CD4-positive, alpha-beta T cell treated with Interleukin-21 for 1 hour (primary cell): ENCODE data around the gene KNDC1.
"Not testable (repeated sequence)": the region's sequence is repeated elsewhere in the genome, so short reads cannot be mapped to it uniquely, and the experiment has no call there.

Source experiments
- DNase-seq: peaks from one replicate; pipeline ENCODE4 v3.0.0-alpha.2; 2020

Gene KNDC1

DNA sequence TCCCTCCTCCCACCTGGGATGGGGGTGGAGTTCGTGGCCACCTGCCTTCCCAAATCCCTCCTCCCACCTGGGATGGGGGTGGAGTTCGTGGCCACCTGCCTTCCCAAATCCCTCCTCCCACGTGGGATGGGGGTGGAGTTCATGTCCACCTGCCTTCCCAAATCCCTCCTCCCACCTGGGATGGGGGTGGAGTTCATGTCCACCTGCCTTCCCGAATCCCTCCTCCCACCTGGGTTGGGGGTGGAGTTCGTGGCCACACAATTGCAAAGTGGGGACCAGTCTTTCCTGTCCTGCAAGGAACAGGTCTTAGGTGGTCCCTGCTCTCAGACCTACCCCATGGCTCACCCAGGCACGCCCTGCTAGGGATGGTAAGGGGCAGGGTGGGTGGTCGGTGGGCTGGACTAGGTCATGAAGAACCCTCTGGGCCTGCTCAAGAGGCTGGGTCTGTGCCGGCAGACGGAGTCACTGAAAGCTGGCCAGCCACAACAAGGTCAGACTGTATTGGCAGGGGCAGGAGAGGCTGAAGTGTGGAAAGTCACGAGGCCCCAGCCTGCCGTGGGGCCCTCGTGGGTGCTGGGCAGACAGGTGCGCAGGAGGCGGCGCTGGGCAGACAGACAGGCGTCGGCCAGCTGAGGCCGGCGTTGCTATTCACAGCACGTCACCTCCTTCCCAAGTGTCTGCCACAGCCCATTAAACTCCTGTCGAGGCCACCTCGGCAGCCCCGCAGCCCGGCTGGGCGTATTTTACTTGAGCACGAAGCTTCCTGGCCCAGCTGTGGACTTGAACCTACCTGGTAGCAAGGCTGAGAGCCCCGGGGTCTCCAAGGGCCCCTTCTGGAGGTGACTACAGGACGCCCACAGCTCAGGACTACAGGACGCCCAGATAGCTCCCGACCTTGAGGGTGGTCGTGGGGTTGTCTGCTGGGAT is 4.1 kb downstream of the KNDC1 start:
- DNase-seq = no peak

GRCh38 chr10:133164816-133165555 is 5.0 kb downstream of the KNDC1 start:
- DNase-seq = no peak

DNA sequence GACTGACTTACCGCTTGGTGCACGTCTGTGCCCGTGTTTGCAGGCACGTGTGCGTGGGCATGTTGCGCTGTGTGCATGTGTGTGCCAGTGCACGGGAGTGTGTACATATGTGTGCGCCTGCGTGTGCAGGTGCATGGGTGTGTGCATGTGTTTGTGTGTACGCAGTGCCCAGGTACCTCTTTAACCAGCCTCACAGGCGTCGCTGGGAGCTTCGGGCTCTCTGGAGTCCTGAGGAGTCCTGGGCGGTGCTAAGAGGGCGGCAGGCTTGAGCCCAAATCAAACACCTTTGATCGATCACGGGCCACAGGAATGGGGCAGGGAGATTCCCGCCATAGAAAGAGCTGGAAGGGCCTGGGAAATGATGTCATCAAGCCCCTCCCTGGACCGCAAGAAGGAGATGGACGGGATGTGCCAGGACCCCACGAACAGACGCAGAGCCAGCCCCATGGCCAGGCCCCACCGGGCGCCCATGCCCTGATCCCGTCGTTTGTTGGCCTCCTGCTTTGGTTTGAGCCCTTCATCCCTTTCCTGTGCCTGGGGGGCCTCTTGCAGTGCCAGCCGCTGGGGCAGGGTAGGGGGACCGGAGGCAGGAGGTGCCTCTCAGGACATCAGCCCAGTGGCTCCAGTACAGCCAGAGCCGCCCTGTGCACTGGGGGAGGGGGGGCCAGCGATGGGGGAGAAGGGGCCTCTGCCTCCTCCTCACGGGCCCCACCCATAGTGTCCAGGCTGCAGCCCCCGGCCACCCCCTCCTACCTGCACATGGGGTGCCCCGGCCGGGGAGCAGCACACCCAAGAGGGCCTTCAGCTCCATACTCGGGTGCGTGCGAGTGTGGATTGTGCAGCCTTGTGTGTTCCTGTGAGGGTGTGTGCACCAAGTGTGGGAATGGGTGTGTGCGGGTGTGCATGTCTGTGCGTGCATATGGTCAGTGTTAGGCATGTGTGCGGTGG is 5.8 kb downstream of the KNDC1 start:
- no peak for DNase-seq

- DNase-seq = no peak
Measured at GRCh38 chr10:133166504-133166827, 6.4 kb downstream of the KNDC1 start.

DNA sequence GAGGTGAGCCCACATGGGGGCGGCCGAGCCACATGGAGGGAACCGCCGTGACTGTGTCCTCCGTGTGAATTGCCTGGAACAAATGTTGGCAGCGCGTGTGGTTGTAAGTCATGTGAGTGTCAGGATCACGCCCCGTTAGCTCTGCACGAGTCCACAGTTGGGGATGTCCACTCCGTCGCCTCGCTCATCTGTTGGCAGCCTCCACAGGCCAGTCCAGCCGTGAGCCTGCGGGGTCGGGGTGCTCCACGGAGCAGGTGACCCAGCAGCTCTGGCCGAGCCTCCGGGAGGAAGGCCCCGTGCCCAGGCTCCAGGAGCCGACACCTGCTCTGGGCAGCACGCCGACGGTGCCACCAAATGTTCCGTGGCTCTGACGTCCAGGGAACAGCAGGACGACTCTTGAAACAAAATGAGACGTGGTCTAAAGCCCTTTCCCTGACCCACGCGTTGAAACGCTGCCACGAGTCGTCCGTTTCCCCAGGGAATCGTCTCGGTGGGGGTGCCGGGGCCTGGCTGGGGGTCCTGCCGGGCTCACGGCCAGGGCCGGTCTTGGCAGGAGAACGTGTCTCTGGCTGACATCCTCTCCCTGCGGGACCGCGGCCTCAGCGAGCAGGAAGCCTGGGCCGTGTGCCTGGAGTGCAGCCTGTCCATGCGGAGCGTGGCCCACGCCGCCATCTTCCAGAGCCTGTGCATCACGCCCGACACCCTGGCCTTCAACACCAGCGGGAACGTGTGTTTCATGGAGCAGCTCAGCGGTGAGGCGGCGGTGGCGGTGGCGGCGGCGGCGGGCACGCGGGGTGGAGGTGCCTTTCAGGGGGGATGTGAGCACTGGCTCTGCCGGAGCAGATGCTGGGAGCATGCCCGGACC is 7.0 kb downstream of the KNDC1 start:
- DNase-seq = no peak

DNA sequence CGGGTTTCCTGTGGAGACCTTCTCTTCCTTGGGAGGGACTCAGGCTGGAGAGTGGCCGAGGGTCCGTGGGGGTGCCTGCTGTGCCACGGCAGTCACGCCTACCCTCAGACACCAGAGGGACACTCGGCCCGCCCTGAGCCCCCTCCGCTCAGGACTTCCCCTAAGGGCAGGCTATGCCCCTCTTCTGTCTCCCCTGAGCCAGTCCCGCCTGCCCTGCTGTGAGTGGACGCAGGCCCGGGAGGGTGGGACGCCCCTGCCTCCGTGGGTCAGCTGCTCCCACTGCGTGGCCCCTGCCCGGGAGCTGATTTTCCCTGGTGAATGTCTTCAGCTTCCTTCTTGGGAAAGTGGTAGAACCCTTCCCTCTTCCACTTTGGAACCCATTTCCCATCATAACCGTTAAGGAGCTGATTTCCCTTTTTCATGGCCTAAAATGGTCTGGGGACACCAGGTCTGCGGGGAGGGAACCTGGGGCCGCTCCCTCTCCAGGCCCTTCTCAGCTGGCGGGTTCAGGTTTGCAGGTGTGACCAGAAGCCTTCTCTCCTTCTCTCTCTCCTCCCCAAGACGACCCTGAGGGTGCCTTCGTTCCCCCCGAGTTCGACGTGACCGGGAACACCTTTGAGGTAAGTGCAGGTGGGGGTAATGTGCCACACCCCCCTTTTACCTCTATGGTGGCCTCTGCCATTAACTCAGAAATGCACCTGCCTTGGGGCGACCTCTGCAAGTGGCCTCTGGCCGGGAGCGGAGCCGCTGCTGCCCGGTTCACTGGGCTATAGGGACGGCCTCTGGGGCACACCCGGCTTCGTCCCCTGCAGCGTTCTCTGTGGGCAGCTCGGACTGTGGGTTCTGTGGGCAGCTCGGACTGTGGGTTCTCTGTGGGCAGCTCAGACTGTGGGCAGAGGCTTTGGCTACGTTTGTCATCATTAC is 7.9 kb downstream of the KNDC1 start:
- DNase-seq = no peak

DNA sequence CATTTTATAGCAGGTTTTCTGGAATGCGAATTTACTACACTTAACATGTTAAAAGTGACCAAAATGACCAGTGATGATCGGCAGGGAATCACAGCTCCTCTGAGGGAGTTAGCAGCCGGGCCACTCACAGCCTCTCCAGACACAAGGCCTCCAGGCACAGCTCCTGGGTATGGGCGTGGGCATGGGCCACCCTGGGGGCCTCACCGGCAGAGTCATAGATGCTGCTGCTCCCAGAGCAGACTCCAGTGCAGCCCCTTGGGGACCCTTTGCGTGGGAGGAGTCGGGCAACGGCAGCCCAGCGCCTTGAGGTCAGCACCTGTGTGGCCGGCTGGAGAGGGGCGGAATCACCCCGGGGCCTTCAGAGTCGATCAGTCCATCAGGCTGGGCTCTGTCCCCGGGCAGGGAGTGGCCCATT is 8.6 kb downstream of the KNDC1 start:
- DNase-seq = no peak

DNA sequence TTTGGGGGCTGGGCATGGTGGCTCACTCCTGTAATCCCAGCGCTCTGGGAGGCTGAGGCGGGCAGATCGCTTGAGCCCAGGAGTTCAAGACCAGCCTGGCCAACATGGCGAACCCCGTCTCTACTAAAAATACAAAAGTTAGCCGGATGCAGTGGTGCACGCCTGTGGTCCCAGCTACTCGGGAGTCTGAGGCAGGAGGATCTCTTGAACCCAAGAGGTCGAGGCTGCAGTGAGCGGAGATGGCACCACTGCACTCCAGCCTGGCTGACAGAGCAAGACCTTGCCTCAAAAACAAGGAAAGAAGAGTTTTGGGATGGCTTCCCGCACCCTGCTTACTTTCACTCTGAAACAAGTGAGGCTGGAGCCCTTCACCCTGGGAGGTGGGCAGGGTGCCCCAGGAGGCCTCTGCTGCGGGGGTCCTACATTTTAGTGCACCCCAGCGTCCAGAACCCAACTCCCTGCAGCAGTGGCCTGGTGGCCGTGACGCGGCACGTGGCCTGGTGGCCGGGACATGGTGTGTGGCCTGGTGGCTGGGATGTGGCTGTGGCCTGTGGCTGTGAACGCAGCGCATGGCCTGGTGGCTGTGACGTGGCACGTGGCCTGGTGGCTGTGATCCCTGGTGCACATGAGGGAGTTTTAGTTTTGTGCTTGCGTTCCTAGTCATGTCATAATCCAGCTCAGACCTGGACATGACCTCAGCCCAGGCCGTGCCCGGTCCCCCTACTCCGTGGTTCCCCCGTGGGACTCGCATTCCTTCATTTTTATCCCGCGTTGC is 9.3 kb downstream of the KNDC1 start:
- no peak for DNase-seq

GRCh38 chr10:133170092-133170491 is 10.1 kb downstream of the KNDC1 start:
- no peak for DNase-seq

DNA sequence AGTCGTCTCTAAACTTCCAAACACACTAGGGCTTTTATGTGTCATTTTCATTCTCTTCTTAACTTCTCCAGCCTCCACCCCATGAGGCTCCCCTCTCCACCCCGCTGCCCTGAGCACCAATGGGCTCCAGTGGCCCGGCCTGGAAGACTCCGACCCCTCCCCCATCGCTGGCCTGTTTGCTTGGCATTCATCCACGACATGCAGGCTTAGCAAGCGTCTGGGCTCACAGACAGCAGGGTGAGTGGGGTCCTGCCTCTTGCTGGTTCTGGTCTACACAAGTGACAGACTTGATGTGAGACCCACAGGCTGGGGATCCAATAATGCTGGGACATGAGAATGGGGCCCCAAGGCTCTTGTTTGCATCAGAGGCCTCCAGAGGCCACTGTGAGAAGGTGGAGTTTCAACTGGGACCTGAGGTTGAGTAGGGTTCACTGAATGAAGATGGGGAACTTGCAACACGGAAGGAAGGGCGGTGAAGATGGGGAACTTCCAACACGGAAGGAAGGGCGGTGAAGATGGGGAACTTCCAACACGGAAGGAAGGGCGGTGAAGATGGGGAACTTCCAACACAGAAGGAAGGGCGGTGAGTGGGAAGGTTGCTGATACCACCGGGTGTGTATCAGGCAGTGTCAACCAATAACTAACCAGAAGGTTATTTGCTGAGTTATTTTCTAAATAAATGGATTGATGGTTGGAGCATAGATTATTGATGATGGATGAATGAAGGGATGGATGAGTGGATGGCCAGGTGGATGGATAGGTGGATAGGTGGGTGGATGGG is 14.0 kb downstream of the KNDC1 start:
- no peak for DNase-seq

DNA sequence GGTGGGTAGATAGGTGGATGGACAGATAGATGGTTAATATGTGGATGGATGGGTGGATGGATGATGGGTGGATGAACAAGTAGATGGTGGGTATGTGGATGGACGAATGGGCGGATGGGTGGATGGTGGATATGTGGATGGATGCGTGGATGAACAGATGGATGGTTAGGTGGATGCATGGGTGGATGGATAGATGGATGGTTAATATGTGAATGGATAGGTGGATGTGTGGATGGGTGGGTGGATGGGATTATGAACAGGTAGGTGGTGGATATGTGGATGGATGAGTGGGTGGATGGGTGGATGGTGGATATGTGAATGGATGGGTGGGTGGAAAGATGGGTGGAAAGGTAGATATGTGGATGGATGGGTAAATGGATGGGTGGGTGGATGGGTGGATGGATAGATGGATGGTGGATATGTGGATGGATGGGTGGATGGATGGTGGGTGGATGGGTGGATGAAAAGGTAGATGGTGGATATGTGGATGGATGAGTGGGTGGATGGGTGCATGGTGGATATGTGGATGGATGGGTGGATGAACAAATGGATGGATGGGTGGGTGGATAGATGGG is 14.8 kb downstream of the KNDC1 start:
- no peak for DNase-seq

GRCh38 chr10:133175624-133176023 is 15.6 kb downstream of the KNDC1 start:
- DNase-seq = not testable (repeated sequence)

DNA sequence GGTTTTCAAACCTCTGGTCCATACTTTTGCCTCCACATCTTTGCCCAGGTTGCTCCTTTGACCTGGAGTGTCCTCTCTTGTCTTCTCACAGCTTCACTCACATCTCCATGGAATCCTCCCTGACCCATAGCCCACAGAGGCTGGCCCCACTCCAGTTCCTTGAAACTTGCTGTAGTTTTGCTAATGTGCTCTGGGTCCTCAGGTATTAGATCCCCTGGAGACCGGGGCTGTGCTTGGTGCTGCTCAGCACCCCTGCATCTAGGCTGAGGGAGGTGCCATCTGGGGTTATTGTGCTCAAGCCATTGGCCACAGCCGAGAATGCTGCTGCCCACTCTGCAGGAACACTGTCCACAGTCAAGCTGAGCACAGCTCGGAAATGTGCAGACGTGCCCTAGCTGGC is 16.5 kb downstream of the KNDC1 start:
- DNase-seq = no peak

- DNase-seq = no peak
Measured at GRCh38 chr10:133177380-133178157, 17.6 kb downstream of the KNDC1 start.

DNA sequence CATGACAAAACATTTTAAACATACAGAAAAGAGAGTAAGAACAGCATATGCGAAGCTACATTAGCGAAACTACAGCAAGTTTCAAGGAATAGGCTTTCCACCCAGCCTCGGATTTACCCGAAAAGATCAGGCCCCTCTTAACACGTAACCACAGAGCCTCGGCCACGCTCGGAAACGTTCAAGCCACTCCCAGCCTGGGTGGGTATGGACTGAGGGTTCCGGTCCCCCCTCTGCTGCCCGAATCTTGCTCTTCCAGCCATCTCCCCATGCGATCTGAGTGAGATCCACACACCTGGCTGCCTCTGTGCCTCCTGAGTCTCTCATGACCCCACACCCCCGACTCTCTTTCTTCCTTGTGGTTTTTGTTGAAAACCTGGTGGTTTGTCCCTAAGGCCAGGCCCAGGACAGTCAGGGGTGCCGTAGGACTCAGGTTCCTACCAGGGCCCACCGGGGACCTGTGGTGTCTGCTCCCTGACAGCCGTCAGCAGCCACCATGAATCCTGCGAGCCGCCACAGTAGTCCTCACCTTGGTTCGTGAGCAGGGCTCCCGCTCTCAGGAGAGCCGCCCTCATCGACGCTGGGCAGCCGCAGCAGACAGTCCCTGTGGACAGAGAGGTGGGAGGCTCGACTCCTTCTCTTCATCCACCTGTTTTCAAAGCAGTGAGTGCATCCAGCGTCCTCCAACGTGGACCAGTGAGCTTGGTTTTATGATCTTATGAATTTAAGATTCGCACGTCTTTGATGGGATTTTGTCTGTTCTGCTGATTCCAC is 18.5 kb downstream of the KNDC1 start:
- DNase-seq = no peak

GRCh38 chr10:133179128-133179520 is 19.1 kb downstream of the KNDC1 start:
- no peak for DNase-seq

DNA sequence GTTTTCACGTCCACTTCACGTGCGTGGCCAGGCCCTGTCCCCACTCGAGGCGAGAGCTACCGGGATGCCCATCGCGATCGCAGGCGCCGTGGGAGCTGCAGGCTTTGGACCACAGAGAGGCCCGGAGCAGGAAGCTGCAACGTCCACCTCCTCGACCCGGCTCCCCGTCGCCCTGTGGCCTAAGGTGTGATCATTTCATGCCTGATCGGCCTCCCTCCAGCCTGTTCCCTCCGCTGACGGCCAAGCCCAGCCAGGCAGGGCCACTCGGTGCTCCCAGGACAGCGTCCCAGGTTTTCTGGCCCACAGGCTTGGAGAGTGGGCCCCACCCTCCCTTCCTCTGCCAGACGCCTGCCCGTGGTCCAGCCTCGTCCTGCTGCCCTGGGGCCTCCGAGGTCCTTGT is 19.6 kb downstream of the KNDC1 start:
- no peak for DNase-seq
